ENCODE data around the gene TRDN. TPM values are rescaled to one million over a fixed set of nuclear protein-coding genes. Genes with fewer than 3 reads are reported as not detected.

TRDN gene
- total RNA-seq, 2 donors from 2014 or later = not detected

DNA sequence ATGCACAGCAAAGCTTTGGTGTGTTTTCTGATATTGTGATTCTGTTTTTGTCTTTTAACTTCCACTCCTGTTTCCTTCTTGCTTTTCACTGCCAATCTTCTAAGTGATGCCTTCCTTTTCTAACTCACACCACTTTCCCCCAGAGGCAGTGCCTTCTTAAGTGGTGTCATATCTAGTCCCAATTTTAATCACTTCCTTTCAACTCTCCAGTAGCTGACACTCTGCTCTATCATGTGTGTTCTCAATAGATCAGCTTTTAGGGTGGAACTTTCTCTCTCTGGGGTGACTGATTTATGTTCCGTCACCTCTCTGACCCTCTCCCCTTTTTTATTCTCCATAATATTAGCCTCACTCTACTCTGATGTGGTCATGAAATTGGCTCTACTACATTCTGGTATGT, 460.0 kb downstream of the TRDN start:
- Histone ChIP-seq H3K4me1 (no peaks in the 10 kb centered on the region), H3K27me3 (no peaks in the 10 kb centered on the region), H3K36me3 (replicated peaks in 1 of 2; ENCODE audit: insufficient read depth in 1 of 2, low read depth in 2 of 2) (no peaks in the 10 kb centered on the region), H3K9me3 (no peaks in the 10 kb centered on the region), H3K4me3 (no peak overlapping the region), H3K27ac (no peak overlapping the region)
- WGBS, 2 donors = 37 to 73% methylated on average over 1 of the region's 1 CpG
- no peak for DNase-seq
- no peak for TF ChIP-seq POLR2A (IDR thresholded peaks at IDR 0.05)
- TF ChIP-seq, protein P1, sequence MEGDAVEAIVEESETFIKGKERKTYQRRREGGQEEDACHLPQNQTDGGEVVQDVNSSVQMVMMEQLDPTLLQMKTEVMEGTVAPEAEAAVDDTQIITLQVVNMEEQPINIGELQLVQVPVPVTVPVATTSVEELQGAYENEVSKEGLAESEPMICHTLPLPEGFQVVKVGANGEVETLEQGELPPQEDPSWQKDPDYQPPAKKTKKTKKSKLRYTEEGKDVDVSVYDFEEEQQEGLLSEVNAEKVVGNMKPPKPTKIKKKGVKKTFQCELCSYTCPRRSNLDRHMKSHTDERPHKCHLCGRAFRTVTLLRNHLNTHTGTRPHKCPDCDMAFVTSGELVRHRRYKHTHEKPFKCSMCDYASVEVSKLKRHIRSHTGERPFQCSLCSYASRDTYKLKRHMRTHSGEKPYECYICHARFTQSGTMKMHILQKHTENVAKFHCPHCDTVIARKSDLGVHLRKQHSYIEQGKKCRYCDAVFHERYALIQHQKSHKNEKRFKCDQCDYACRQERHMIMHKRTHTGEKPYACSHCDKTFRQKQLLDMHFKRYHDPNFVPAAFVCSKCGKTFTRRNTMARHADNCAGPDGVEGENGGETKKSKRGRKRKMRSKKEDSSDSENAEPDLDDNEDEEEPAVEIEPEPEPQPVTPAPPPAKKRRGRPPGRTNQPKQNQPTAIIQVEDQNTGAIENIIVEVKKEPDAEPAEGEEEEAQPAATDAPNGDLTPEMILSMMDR (IDR thresholded peaks at IDR 0.05) = no peak
- intact Hi-C loops (cut with DNase I) = no loop called here
- ATAC-seq = no peak

DNA sequence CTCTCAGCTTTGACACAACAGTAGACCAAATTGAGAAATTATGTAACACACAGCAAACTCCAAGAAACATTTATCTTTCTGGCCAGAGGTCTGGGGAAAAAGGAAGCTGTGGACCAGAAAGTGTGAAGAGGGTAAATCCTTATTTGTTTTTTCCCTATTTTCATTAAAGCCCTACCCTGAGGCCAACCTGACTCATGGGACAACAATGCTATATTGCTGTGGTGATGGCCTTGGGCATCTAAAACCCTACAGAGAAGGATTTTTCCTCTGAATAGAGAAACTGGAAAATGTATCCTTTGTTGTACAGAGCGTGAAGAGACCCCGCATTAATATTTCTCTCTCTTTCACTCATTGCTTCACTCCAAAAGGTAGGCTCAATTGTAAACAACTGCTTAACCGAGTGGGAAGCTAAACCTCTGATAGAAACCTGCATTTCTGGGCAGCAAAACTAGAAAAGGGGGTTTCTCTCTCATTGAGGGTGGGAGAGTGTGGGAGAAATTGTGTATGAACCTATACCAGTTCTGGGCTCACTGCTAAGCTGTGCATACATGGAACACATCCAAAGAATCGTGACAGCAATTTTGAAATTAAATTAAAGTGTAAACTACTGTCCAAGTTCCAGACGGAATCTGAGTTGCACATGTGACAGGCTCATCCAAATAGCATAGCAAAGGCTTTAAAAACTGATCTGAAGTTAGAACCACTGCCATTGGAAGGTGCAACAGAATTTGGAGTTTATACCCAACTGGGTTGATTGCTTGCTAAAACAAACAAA, 465.2 kb downstream of the TRDN start:
- Histone ChIP-seq H3K36me3 (replicated peaks in 1 of 2; ENCODE audit: insufficient read depth in 1 of 2, low read depth in 2 of 2) (no peaks in the 10 kb centered on the region), H3K27ac (no peak overlapping the region), H3K4me1 (no peaks in the 10 kb centered on the region), H3K27me3 (no peaks in the 10 kb centered on the region), H3K4me3 (no peak overlapping the region), H3K9me3 (no peaks in the 10 kb centered on the region)
- ATAC-seq (no peak), DNase-seq (no peak)
- WGBS, 2 donors = 50 to 59% methylated on average over 5 of the region's 5 CpGs
- intact Hi-C loops (cut with DNase I) = no loop called here
- TF ChIP-seq, protein P1 (IDR thresholded peaks at IDR 0.05) = no peak
- TF ChIP-seq POLR2A (IDR thresholded peaks at IDR 0.05) = no peak

DNA sequence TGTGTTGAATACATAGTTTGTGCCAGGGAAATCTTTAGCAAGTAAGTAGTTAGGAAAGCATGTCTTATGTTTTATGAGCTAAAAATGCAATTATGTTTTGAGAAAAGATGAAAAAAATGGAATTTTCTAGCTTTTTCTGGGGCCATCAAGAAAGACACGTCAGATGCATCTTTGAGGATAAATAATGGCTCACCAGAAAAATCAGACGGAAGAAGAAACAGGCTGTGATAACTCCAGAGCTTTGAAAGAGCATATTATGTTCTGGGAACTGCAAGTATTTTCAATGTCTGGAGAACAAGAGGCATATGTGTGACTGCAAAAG, 467.0 kb downstream of the TRDN start:
- no peak overlapping the region for H3K27ac ChIP-seq
- H3K9me3 ChIP-seq = no peaks in the 10 kb centered on the region
- H3K4me3 ChIP-seq = no peak overlapping the region
- H3K27me3 ChIP-seq = no peaks in the 10 kb centered on the region
- intact Hi-C loops (cut with DNase I) = no loop called here
- DNase-seq (no peak), ATAC-seq (no peak)
- WGBS, 2 donors = 55 to 57% methylated on average over 2 of the region's 2 CpGs
- no peaks in the 10 kb centered on the region for H3K4me1 ChIP-seq
- H3K36me3 ChIP-seq (replicated peaks in 1 of 2; ENCODE audit: insufficient read depth in 1 of 2, low read depth in 2 of 2) = no peaks in the 10 kb centered on the region
- TF ChIP-seq, protein P1 (IDR thresholded peaks at IDR 0.05) = no peak
- no peak for TF ChIP-seq POLR2A (IDR thresholded peaks at IDR 0.05)

DNA sequence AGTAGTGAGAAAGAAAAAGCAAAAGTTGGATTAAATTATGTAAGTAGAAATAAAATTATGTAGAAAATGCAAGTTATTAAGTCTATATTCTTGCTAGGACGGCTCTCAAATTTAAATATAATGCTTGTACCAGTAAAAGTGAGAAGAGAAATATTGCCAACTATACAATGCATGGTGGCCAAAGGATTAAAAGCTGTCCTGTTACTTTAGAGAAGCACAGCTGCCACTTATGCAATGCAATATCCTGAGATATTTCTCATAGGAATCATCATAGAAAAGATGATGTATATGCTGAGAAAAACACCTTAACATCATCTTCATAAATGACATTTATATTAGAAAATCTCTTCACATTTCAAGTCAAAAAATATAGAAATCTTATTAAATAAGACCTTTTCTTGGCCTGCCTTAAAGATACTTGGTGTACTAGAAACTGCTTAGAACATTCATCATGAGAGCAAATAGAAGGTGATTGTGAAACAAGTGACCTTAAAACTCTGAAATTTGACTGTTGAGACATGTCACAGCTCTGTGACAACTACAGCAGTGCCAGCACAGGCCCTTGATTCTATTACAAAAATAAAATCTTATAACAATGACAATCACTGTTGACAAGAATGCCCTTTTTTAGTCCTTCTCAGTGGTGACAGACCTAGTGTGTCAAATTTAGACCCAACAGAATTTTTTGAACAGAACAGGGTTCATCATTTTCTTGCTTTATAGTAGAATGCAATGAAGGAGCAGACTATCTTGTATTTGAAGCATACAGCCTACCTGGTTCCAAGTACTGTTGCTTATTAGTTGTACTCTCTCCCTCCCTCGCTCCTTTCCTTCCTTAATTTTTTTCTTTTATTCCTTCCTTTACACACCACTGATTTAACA, 467.6 kb downstream of the TRDN start:
- ATAC-seq = no peak
- DNase-seq = no peak
- H3K4me3 ChIP-seq = no peak overlapping the region
- no peaks in the 10 kb centered on the region for H3K4me1 ChIP-seq
- H3K27ac ChIP-seq = no peak overlapping the region
- TF ChIP-seq POLR2A (IDR thresholded peaks at IDR 0.05) = no peak
- TF ChIP-seq, protein P1 (IDR thresholded peaks at IDR 0.05) = no peak
- intact Hi-C loops (cut with DNase I) = no loop called here
- H3K36me3 ChIP-seq (replicated peaks in 1 of 2; ENCODE audit: insufficient read depth in 1 of 2, low read depth in 2 of 2) = no peaks in the 10 kb centered on the region
- H3K9me3 ChIP-seq = no peaks in the 10 kb centered on the region
- 68 to 71% methylated on average over 2 of the region's 2 CpGs for WGBS, 2 donors
- no peaks in the 10 kb centered on the region for H3K27me3 ChIP-seq

Data from body of pancreas (tissue), 4 donors.